Activated effector memory CD4-positive, alpha-beta T cell treated with anti-CD3 and anti-CD28 coated beads, Interleukin-2, amount 50 U/mL, for 16 hours (primary cell): Measurements from ENCODE around the gene LAMP1.
"Not testable (repeated sequence)": the region's sequence is repeated elsewhere in the genome, so short reads cannot be mapped to it uniquely, and the experiment has no call there.

Experiments used
- DNase-seq: peaks from one replicate; pipeline ENCODE4 v3.0.0-alpha.2; 2020

Gene LAMP1

DNA sequence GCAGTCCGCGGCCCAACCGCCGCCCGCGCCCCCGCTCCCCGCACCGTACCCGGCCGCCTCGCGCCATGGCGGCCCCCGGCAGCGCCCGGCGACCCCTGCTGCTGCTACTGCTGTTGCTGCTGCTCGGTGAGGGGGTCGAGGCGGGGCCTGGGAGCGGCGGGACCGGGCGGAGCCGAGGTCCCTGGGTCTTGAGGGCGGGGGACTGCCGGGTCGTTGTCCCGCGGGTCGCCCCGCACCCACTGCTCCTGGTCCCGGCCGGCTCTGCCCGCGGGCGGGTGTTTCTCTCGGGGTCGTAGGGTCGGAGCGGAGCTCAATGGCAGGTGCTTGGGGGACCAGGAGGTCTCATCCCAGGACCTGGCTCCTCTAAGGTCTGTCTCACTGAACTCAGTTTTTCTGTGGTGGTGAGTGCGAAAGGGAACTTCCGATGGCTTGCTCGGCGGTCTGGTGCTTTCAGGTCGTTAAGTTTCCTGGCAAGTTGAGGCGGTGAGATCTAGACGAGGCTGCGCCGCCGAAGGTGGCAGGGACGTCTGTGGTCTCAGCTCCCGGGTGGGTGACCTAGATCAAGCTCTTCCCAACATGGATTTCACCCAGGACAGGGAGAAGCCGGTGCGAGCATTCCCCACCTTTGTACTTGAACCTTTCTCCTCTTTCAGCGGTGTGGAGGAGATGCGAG is 467 bp downstream of the LAMP1 start:
- peak; percentile 82 for DNase-seq

DNA sequence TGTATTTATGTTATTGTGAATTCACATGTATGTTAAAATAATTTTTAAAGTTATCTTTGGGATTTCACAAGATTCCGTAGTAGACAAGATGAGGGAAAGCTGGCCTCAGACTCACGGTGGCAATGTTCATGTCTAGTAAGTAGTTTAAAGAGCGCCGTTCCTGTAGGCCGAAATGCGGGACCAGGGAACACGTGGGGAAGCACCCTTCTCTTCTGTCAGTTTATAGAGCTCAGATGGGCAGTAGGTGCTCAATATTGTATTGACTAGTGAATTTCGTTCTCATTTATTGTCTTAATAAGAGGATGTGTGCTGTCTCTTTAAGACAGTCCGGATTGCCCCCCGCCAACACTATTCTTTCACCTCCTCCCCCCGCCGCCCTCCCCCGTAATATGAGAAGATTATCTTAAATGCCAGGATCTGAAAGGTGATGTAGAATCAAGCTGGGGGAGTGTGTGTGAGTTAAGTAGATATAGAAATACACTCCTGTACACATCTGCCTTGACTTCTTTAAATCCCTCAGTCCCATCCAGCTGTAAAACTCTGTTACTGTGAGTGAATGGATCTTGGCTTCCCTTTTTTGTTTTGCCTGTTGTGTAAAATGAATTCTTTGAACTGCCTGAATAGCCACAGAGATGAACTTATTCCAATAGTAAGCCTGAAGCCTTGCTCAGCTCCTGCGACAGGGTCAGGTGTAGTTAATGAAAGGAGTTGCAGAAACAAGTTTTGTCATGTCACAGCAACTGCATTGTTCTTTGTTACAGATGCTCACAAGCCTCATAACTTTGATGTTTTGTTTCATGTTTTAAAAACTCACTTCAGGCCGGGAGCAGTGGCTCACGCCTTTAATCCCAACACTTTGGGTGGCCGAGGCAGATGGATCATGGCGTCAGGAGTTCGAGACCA is 1.3 kb downstream of the LAMP1 start:
- no peak for DNase-seq

DNA sequence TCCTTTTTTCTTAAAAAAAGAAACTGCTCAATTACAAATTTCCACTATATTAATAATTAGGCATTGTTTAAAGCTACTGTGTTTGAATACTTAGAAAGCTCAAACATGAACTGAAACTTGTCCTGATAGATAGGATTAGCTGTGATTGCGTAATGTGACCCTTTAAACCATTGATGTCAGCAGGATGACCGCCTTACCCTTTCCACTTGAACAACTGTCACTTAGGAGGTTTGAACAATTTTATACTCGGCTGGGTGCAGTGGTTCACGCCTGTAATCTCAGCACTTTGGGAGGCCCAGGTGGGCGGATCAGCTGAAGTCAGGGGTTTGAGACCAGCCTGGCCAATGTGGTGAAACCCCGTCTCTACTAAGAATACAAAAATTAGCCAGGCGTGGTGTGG is 2.9 kb downstream of the LAMP1 start:
- no peak for DNase-seq

DNA sequence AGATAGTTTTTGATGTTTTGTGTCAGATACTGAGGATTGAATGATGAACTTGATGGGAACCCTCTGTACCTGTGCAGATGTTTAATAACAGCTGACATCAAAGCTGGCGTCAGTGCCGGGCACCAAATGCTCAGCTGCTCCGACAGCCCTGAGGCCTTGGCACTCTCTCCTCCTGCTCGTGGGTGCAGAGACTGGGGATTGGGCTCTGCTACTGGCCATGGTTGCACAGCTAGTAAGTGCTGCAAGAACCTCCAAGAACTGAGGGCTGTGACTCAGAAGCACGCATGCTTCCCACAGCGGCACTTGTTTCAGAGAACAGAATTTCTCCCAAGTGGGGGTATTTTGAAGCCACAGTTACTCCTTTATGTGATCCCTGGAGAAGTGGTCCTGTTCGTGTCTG is 5.9 kb downstream of the LAMP1 start:
- no peak for DNase-seq

DNA sequence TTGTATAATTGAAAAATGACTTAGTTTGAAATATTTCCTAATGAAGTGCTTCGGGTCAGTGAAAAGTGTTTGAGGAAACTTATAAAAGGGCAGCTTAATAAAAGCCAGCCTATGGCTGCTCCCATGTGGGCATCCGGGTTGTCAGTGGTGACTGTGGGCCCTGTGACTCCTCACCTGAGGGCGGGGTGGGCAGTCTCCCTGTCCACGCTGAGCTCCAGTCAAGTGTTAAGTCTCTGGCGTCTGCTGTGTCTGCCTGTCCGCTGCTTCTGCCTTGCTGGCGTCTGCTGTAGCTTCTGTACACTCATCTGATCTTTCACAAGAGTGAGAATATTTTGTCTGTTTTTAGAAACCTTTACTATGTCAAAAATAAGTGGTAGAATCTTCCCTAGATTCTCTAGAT is 7.1 kb downstream of the LAMP1 start:
- no peak for DNase-seq

DNA sequence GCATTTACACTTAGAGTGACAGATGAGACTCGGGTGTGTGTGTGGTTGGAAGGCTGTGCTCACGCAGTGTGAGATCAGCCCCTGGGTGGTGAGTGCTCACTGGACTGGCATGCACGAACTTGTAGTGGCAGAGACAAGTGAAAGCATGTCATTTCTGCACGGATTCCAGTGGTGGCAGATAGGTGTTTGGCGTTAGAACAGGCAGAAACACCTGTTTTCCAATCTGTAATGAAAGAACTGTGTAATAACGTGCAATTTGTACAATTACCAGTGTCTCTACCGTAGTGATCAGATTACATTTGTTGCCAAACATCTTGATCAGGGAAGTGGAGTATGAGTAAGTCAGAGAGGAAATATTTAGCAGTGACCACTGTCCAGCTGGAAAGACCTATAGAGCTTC is 8.2 kb downstream of the LAMP1 start:
- DNase-seq = no peak

DNA sequence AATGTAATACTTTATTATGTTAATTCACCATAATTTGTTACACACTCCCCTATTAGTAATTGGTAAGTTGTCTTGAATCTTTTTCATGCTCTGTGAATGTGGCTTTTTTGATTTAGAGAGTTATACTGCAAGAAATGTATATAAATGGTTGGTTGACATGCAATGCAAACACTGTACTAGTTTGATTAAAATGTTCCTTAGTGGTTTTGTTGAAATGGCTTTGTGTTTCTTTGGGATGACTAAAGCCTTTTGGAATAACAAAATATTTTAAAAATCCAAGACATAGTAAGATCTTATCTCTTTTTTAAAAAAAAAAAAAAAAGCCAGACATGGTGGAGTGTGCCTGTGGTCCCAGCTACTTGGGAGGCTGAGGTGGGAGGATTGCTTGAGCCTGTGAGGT is 10.5 kb downstream of the LAMP1 start:
- DNase-seq = no peak

DNA sequence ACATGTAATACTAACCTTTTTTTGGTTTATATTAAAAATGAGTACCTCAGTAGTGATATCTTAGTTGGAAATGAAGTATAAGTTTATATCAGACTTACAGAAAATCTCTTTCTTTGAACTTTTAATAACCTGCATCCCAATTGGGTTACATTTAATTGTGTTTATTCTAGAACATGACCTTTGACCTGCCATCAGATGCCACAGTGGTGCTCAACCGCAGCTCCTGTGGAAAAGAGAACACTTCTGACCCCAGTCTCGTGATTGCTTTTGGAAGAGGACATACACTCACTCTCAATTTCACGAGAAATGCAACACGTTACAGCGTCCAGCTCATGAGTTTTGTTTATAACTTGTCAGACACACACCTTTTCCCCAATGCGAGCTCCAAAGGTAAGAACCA is 12.4 kb downstream of the LAMP1 start:
- no peak for DNase-seq

DNA sequence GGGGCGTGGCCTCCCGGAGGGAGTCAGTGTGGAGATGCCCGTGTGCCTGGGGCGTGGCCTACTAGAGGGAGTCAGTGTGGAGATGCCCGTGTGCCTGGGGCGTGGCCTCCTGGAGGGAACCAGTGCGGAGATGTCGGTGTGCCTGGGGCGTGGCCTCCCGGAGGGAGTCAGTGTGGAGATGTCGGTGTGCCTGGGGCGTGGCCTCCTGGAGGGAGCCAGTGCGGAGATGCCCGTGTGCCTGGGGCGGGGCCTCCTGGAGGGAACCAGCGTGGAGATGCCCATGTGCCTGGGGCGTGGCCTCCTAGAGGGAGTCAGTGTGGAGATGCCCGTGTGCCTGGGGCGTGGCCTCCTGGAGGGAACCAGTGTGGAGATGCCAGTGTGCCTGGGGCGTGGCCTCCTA is 17.1 kb downstream of the LAMP1 start:
- DNase-seq = not testable (repeated sequence)

DNA sequence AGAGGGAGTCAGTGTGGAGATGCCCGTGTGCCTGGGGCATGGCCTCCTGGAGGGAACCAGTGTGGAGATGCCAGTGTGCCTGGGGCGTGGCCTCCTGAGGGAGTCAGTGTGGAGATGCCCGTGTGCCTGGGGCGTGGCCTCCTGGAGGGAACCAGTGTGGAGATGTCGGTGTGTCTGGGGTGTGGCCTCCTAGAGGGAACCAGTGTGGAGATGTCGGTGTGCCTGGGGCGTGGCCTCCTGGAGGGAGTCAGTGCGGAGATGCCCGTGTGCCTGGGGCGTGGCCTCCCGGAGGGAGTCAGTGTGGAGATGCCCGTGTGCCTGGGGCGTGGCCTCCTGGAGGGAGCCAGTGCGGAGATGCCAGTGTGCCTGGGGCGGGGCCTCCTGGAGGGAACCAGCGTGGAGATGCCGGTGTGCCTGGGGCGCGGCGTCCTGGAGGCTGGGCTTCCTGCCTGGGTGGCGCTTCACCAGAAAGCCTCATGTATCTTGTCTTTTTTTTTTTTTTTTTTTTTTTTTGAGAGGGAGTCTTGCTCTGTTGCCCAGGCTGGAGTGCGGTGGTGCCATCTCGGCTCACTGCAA is 17.9 kb downstream of the LAMP1 start:
- not testable (repeated sequence) for DNase-seq

DNA sequence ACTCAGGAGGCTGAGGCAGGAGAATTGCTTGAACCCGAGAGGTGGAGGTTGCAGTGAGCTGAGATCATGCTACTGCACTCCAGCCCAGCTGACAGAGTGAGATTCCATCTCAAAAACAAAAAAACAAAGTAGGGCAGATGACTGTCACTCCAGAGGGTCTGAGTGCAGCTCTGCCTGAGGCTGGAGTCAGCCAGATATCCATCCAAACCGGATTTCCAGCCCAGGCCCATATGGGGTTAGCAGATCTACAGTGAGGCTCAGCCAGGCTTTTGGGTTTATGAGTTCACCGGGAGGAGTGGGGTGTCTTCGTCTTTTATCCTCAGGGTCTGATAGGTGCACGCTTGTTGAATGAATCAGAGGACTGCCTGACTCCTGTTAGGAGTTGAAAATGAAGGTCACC is 19.0 kb downstream of the LAMP1 start:
- DNase-seq = no peak

DNA sequence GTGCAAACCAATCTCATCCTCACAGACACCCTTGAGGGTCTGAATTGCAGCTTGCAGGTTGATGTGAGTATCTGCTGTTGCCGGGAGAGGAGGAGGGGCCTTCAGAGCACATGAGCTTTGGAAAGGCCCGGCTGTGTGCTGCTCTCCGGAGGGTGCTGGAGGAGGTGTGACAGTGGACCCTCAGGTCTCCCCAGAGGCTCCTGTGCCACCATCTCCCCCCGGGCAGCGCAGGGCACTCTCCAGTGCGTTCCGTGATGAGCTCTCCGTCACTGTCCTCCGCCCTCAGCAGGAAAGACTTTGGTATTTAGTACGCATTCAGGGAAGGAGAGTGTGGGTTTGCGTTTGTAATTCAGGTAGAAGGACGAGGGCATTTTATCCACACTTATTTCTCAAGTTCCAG is 20.0 kb downstream of the LAMP1 start:
- no peak for DNase-seq

DNA sequence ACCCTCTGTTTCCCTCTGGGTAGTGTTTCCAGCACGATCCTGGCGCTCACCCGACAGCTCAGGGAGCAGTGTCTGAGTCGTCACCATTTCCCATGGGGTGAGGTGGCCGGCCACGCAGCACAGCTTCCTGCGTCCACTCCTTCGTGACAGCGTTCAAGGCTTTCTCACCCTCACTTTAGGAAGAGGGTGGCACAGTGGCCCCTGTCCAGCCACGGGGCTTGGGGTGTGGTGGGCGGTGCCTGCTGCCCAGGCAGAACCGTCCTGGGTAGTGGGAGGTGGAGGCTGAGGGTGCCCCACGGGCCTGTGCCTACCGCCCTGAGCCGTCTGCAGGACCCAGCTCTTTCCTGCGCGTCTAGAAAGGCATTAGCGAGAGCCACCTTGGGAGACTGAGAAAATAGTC is 21.9 kb downstream of the LAMP1 start:
- DNase-seq = no peak

DNA sequence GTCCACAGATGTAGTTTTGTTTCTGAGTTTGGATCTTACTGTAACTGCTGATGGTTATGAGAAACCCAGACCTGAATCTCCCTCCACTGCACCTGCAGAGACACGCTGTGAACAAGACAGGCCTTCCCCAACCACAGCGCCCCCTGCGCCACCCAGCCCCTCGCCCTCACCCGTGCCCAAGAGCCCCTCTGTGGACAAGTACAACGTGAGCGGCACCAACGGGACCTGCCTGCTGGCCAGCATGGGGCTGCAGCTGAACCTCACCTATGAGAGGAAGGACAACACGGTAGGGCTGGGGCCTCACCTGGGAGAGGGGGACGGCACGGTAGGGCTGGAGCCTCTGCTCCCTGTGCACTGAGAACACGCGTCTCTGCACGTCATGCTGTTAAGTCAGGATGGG is 22.3 kb downstream of the LAMP1 start:
- no peak for DNase-seq

DNA sequence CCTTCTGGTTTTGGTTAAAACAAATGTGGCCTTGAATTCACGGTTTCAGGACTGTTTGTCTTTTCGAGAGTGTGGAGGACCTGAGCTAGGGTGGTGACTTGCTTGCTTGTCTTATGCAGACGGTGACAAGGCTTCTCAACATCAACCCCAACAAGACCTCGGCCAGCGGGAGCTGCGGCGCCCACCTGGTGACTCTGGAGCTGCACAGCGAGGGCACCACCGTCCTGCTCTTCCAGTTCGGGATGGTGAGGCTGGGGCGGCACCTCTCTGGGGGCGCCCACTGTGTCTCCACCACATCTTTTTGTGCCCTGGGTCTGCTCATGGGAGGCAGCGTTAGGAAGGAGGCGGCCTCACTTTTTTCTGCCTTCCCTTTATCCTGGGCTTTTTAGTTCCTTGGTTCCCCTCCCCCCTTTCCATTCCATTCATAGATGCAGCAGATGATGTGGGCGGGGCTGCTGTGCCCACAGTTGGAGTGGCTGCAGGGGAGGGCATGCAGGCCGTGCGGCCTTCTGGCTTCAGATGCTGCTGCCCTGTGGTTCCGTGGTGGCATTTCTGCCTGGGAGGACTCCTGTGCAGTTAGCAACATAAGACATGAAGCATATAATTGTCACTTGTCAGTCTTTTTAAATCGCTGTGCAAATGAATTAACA is 23.3 kb downstream of the LAMP1 start:
- DNase-seq = no peak

DNA sequence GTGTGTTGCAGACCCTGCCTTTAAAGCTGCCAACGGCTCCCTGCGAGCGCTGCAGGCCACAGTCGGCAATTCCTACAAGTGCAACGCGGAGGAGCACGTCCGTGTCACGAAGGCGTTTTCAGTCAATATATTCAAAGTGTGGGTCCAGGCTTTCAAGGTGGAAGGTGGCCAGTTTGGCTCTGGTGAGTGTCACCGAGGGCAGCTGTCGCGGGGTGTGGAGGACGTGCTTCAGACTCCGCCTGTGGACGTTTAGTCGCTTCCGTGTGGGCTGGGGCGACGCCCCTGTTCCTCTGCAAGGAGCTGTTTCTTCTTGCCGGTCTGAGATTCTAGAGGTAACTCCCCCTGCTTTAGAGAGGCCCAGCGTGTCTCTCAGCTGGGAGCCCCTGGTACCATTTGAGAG is 24.5 kb downstream of the LAMP1 start:
- no peak for DNase-seq

DNA sequence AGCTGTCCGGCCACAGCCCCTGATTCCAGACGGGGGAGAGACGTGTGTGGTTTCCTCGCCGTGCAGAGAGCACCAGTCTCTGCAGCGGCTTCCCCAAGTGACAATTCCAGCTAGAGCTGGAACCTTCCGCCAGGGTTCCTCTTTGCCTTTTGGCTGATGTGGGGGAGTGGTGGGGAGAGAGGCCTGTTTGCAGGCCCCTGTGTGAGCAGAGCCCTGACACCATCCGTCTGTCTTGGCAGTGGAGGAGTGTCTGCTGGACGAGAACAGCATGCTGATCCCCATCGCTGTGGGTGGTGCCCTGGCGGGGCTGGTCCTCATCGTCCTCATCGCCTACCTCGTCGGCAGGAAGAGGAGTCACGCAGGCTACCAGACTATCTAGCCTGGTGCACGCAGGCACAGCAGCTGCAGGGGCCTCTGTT is 25.0 kb downstream of the LAMP1 start:
- DNase-seq = no peak

DNA sequence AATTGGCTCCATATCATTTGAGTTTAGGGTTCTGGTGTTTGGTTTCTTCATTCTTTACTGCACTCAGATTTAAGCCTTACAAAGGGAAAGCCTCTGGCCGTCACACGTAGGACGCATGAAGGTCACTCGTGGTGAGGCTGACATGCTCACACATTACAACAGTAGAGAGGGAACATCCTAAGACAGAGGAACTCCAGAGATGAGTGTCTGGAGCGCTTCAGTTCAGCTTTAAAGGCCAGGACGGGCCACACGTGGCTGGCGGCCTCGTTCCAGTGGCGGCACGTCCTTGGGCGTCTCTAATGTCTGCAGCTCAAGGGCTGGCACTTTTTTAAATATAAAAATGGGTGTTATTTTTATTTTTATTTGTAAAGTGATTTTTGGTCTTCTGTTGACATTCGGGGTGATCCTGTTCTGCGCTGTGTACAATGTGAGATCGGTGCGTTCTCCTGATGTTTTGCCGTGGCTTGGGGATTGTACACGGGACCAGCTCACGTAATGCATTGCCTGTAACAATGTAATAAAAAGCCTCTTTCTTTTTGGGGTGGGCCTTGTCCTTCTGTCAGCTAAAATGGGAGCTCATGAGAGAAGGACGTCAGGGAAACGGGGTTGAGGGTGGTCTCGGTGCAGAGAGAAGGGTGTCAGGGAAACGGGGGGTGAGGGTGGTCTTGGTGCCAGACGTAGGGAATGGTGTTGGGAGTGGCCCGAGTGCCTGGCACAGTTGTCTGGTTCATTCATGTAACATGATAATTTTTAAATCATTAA is 26.0 kb downstream of the LAMP1 start:
- DNase-seq = no peak

DNA sequence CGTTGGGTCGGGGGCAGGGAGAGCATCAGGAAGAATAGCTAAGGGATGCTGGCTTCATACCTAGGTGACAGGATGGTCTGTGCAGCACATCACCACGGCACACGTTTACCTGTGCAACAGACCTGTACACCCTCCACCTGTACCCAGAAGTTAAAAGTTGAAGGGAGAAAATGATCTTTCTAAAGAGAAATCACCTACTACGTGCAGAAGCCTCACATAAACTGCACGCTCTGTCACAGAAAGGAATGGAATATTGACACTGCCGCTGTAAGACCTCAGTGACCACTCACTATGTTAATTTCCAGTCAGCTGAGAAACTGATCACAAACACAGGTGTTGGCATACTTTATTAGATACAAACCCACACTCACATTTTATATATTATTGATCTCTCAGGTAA is 26.8 kb downstream of the LAMP1 start:
- DNase-seq = no peak

DNA sequence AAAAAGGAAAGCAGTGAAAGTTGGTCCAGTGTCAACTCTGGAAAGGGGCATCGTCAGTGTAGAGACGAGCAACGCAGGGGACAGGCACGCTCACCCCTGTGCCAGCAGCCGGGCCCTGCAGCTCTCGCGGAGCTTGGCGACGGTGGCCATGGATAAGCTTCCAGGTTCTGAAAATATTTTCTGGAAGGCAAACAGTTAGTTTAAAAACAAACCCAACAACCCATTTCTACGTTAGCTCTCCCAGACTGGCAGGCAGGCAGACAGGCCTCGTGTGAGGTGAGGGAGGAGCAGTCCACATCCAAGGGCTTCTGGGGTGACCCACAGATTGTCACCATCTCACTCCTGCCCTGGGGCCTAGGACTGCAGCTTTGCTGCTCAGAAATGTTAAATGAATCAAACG is 27.4 kb downstream of the LAMP1 start:
- no peak for DNase-seq

DNA sequence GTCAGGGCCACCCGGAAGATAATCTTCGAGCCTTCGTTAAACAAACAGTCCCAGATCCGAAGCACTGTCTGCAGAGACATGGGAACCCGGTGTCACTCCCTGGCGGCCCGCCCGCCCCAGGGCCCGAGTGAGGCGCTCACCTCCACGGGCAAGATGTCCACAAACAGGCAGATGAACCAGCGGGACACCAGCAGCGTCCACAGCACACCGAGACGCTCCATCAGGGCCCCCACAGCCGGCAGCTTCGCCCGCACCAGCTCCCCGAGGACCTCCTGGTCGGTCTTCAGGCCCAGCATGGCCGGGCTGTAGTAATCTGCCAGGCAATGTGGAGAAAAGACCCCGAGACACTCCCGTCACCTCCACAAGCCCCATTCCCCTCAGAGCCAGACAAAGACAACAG is 28.7 kb downstream of the LAMP1 start:
- DNase-seq = no peak

DNA sequence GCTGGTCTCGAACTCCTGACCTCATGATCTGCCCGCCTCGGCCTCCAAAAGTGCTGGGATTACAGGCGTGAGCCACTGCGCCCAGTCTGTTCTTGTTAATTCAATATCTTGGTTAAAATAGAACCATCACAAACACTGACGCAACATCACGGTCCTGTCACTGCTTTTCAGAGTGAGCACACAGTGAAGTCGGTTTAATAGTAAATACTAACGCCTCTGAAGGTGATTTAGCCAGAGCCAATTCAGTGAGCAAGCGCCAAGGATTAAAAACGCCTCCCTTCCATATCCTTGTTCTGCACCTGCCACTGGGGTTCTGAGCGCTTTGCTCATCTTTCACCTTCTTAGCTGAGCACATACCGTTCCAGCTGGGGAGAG is 30.3 kb downstream of the LAMP1 start:
- no peak for DNase-seq
